Mononuclear cell (primary cell): ENCODE measurements around the gene FOXO1. TPM values are rescaled to one million over a fixed set of nuclear protein-coding genes. Genes with fewer than 3 reads are reported as not detected.

Experiments
- H3K27me3 ChIP-seq: 2 replicates; pipeline ENCODE4 v1.6.0; 2011; ENCODE audit warnings: low read length, control low read depth; ENCODE audit not compliant: insufficient read depth
- H3K4me1 ChIP-seq: 2 replicates; pipeline ENCODE4 v1.5.1; 2011; ENCODE audit warnings: mild to moderate bottlenecking, low read length, control low read depth; ENCODE audit not compliant: insufficient read depth
- H3K4me3 ChIP-seq: 2 replicates; pipeline ENCODE4 v1.5.1; 2011; ENCODE audit warnings: mild to moderate bottlenecking, low read length, moderate library complexity
- H3K9me3 ChIP-seq: 2 replicates; pipeline ENCODE4 v1.5.1; 2011; ENCODE audit warnings: low read depth, mild to moderate bottlenecking, control low read depth, low read length
- total RNA-seq: library from RNA; depleted of rRNA; stranded (reverse); fragments of >200 nt; gene quantifications from one replicate; pipeline ENCODE4 v1.2.3, GENCODE V29; 2012

FOXO1 gene
- total RNA-seq, 1 donor, result 80.6 TPM

DNA sequence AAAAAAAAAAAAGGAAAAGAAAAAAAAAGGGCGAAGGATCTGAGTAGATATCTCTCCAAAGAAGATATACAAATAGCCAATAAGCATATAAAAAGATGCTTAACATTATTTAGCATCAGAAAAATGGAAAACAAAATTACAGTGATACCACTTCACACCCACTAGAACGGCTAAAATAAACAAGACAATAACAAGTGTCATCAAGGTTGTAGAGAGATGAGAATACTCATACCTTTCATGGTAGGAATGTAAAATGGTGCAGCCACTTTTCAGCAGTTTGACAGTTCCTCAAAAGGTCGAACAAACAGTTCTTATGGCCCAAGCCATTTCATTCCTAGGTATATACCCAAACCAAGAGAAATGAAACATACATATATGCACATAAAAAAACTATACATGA, 33.5 kb downstream of the FOXO1 start:
- no peak overlapping the region for H3K4me3 ChIP-seq
- H3K27me3 ChIP-seq, result no peaks in the 10 kb centered on the region
- H3K4me1 ChIP-seq, result peaks cover 38% of the 10 kb centered on the region
- no peaks in the 10 kb centered on the region for H3K9me3 ChIP-seq

DNA sequence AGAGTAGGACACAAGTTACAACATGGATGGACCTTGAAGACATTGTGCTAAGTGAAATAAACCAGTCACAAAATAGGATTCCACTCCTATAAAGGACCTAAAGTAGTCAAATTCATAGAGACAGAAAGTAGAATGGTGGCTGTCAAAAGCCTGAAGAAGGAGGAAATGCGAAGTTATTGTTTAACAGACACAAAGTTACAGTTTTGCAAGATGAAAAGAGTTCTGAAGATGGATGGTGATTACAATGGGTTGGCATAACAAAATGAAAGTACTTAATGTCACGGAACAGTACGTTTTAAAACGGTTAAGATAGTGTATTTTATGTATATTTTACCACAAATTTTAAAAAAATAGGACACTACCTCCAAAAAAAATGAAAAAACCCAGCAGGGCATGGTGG, 34.8 kb downstream of the FOXO1 start:
- Histone ChIP-seq H3K9me3 (no peaks in the 10 kb centered on the region), H3K4me1 (peaks cover 46% of the 10 kb centered on the region), H3K27me3 (no peaks in the 10 kb centered on the region), H3K4me3 (no peak overlapping the region)

DNA sequence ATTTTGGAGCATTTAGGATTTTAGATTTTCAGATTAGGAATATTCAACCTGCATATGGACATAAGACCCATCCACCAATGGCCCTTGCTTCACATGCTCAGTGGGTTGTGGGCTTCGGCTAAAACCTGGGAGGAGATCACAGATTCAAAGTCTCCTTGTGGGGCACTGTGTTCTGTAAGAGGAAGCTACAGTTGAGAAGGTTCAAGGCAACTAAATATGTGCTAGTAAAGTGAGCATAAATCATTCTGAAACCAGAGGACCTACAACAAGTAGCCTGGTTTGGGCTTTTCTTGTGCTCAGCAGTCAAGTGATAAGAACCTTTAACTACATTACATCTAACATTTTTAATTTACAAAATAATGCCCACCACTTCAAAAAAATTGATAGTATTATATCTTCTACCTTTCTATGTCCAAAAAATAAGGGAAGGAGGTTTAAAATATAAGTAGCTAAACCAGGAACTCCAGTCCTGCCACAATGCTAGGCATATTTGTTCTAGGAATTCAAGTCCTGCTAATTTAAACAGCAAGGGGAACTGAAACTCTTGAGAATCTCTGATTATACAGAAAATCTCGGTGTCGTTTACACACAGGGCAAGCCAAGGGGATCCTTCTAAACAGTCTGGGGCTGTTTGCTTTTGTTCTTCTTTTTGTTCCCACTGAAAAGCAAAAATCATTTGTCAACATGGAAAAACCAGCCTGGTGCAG, 36.6 kb downstream of the FOXO1 start:
- H3K4me1 ChIP-seq, result peaks cover 51% of the 10 kb centered on the region
- H3K9me3 ChIP-seq, result no peaks in the 10 kb centered on the region
- no peaks in the 10 kb centered on the region for H3K27me3 ChIP-seq
- H3K4me3 ChIP-seq, result no peak overlapping the region

DNA sequence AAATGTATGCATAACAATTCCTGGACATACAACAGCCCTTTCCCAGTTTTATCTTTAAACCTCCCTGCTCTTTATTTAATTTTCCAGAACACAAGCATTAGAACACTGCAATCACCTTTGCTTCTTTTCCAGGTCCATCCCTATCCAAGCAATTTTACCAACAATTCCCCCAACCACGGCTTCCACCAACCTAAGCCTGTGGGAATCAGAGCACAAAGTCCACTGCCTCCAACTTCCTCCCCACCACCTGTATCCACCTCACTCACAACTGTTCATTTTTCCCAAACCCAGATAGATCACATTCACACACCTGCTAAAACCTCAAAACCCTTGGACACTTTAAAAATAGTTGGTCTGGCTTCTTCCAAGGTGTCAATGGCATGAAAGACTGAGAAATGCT, 39.5 kb downstream of the FOXO1 start:
- Histone ChIP-seq H3K4me1 (peaks cover 68% of the 10 kb centered on the region), H3K9me3 (no peaks in the 10 kb centered on the region), H3K27me3 (no peaks in the 10 kb centered on the region), H3K4me3 (no peak overlapping the region)

DNA sequence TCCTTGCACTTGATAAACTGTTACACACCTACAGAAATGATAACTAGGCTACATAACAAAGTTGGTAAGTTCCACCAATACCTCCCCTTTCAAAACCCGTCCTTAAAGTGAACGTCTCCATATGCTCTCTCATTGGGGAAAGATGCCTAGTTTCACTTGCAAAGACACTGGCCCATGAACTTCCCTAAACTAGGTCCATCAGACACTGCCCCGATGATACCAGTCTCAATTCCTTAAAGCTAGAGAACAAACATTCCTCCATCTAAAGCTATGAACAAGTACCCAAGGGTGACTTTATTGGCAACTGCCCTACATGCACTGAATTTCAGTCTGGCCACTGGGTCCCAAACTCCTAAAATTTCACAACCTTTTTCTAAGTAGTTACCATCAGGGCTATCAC, 39.9 kb downstream of the FOXO1 start:
- no peak overlapping the region for H3K4me3 ChIP-seq

DNA sequence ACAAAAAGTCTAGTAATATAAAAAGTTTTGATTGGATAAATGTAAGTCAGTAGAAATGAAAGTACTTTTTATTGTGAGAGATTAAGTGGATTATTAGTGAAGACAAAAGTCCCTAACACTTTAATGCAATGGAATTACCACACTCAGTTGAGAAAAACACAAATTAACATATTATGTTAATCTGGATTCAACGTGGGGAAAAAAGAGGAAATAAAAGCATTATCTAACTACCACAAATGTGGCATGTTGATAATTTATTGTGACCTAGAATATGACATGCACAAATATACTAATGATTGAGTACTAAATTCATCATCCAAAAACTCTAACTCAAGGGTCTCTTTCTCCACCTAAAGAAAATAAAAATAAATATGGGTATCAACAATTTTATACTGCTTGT, 41.5 kb downstream of the FOXO1 start:
- Histone ChIP-seq H3K9me3 (no peaks in the 10 kb centered on the region), H3K27me3 (no peaks in the 10 kb centered on the region), H3K4me3 (no peak overlapping the region), H3K4me1 (peaks cover 61% of the 10 kb centered on the region)

More for the DNA sequence above, 39.9 kb downstream of the FOXO1 start:
- Histone ChIP-seq H3K27me3 (no peaks in the 10 kb centered on the region), H3K9me3 (no peaks in the 10 kb centered on the region), H3K4me1 (peaks cover 67% of the 10 kb centered on the region)

DNA sequence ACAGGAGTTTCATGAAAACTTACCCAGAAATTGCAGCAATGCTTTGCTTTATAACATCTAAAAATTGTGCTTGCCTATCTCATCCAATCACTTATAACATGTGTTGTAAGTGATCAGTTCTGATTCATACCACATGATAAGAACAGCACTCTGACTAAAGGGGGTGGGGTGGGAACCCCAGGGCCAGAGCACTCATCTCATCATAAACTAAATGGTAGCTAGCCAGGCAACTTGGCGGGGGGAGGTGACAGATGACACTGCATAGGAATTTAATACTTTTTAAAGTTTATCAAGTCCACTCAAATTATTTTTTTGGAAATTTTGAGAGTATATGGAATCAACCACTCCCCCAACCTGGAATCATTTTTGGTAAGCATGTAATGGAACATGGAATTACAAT, 42.1 kb downstream of the FOXO1 start:
- H3K4me1 ChIP-seq, result peaks cover 60% of the 10 kb centered on the region
- no peak overlapping the region for H3K4me3 ChIP-seq
- no peaks in the 10 kb centered on the region for H3K27me3 ChIP-seq
- H3K9me3 ChIP-seq, result no peaks in the 10 kb centered on the region

DNA sequence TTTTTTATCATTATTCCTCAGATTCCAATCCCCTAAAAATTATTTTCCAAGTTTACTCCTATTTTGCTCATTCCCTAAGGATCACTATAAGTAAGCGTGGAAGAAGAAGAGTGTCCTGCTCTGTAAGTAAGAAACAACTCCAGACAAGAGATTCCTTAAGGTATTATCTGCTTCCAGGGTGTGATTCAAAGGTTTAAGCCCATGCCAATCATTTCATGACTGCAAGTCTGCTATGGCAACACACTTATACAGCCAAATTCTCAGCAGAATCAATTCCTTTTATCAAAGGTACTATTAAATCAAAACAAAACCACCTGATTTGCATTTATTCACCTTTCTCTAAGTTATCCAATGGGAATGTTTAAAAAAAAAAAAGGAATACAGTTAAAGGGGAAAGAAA, 43.7 kb downstream of the FOXO1 start:
- peaks cover 69% of the 10 kb centered on the region for H3K4me1 ChIP-seq

DNA sequence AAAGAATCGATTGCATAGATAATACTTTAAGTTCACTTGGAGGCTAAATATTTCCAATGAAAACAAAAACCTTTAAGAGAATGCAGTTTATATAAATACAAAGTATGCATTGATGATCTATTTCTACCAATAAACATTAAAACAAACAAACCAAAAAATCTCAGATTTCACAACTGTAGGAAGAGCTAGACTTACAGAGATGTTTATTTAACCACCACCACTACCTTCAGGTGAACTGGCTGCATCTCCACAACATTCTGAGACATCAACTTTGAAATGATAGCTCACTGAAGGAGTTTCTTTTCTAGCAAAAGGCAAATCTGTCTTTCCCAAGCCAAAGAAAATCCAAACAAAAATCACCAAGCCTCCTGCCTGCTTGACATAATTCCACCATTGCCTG, 44.2 kb downstream of the FOXO1 start:
- no peaks in the 10 kb centered on the region for H3K27me3 ChIP-seq
- no peak overlapping the region for H3K4me3 ChIP-seq
- peaks cover 69% of the 10 kb centered on the region for H3K4me1 ChIP-seq
- no peaks in the 10 kb centered on the region for H3K9me3 ChIP-seq

More for the DNA sequence above, 43.7 kb downstream of the FOXO1 start:
- Histone ChIP-seq H3K27me3 (no peaks in the 10 kb centered on the region), H3K4me3 (no peak overlapping the region), H3K9me3 (no peaks in the 10 kb centered on the region)

DNA sequence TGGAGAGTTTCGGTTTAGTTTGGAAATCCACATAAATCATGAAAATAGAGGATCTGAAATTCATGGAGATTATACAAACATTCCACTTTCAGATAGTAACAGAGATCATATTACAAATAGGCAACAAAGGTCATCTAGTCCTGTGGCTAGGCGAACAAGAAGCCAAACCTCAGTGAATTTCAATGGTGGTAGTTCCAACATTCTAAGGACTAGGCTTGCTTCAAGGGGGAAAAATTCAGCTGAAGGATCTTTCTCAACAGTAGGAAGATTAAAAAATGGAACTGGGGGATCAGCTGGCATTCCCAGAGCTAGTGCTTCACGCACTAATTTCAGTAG, 47.0 kb downstream of the FOXO1 start:
- H3K27me3 ChIP-seq, result no peaks in the 10 kb centered on the region
- no peak overlapping the region for H3K4me3 ChIP-seq
- no peaks in the 10 kb centered on the region for H3K9me3 ChIP-seq
- peaks cover 72% of the 10 kb centered on the region for H3K4me1 ChIP-seq

DNA sequence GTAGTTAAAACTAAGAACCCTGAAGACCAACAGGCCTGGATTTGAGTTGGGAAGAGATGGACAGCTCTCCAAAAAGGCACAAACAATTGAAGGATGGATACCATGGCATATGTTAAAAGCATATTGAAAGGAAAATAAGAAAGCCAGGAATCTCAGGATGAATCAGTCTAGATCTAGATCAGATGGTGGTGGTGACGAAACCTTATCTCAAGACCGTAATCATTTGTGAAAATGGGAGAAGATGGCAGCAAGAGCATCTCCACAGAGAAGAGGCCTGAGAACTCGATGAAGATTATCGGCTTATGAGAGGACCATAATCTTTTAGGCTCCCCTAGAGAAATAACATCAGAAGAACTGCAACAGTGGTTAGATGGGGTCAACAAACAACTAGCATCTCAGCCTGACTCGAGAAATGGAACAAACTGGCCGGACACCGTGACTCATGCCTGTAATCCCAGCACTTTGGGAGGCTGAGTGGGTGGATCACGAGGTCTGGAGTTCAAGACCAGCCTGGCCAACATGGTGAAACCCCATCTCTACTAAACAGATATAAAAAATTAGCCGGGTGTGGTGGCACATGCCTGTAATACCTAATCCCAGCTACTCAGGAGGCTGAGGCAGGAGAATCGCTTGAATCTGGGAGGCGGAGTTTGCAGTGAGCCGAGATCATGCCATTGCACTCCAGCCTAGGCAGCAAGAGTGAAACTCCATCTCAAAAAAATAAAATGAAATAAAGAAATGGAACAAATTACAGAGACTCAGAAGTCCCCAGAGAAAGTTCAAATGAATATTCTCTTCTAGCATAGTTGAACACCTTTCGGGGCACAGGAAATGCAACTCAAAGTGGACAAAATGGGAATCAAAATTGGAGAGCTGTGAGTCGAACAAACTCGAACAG, 47.6 kb downstream of the FOXO1 start:
- H3K9me3 ChIP-seq, result no peaks in the 10 kb centered on the region
- H3K4me3 ChIP-seq, result no peak overlapping the region
- no peaks in the 10 kb centered on the region for H3K27me3 ChIP-seq
- H3K4me1 ChIP-seq, result peaks cover 73% of the 10 kb centered on the region

DNA sequence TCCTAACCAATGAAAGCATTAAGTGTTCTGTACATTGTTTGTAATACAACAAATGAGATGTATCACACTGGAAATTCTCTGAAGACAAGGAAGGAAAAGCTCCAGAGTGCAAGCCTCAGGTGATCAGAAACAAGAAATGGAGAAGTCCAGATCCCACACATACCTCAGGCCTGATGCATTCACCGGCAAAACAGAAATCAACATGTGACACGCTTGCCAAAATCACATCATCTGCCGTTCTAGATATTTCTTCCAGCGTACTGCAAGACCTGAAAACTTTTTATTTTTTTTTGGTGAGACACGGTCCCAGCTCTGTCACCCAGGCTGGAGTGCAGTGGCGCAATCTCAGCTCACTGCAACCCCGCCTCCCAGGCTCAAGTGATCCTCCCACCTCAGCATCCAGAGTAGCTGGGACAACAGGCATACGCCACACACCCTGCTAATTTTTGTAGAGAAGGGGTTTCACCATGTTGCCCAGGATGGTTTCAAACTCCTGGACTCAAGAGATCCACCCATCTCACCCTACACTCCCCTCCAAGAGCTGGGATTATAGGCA, 48.6 kb downstream of the FOXO1 start:
- H3K27me3 ChIP-seq, result no peaks in the 10 kb centered on the region
- no peaks in the 10 kb centered on the region for H3K9me3 ChIP-seq
- no peak overlapping the region for H3K4me3 ChIP-seq
- H3K4me1 ChIP-seq, result peaks cover 78% of the 10 kb centered on the region

DNA sequence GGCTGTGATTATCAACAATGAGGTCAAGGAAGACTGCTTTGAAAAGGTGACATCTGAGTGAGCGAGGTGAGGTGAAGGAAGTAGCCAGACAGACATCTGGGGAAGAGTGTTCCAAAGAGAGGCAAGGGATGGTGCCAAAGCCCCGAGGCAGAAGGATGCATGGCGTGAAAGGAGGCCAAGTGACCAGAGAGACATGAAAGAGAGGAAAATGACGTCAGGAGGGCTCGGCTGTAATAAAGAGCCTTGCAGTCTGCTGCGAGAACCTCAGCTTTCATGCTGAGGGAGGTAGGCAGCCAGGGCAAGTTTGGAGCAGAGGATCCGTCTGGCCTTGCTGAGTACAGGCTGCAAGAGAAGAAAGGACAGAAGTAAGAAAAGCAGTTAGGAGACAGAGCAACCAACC, 50.8 kb downstream of the FOXO1 start:
- Histone ChIP-seq H3K4me3 (no peak overlapping the region), H3K27me3 (no peaks in the 10 kb centered on the region), H3K4me1 (peaks cover 80% of the 10 kb centered on the region), H3K9me3 (no peaks in the 10 kb centered on the region)

DNA sequence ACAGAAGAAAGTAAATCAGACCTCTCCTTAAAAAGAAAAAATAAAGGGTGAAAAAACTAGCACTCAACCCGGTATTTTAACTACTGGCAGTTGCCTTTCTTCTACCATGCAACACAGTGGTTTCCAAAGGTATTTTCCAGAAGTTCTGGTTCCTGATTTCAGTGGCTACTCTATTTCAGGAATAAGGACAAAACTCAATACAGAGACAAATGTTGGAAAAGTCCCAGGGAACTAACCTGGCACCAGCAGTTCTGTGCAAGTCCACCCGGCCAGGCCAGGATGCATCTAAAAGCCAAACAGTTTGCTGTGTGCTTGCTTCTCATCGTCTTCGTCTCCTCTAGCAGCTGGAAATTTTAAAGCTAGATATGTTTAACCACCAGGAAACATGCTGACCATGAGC, 52.5 kb downstream of the FOXO1 start:
- H3K27me3 ChIP-seq, result no peaks in the 10 kb centered on the region
- H3K9me3 ChIP-seq, result no peaks in the 10 kb centered on the region
- no peak overlapping the region for H3K4me3 ChIP-seq
- peaks cover 65% of the 10 kb centered on the region for H3K4me1 ChIP-seq

DNA sequence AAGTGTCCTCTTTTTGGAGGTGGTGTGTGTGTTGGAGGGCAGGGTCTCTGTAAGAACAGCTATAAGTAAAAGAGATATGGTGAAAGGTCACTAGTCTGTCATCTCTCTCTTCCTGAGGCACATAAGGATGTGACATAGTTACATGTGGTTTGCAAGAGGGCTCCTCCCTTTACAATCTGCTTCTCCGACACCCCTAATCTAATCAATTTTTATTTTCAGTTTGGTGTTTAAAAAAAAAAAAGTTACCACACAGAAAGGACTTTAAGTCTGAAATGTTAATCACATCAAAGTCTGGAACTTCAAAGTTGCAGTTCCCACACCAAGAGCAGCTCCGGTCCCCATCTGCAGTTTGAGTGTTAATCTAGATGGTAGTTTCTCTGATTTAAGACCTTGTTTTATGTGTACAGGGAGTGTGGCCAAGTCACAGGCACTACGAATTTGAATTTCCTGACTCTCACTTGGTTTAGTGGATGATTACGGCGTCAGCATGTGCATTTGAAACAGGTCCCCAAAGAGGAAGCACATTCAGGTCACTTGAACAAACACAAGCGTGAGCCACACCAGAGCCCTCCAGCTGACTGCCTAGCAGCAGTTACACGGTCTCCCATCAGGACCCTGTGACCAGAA, 53.1 kb downstream of the FOXO1 start:
- no peak overlapping the region for H3K4me3 ChIP-seq
- H3K9me3 ChIP-seq, result no peaks in the 10 kb centered on the region
- H3K4me1 ChIP-seq, result peaks cover 60% of the 10 kb centered on the region
- H3K27me3 ChIP-seq, result no peaks in the 10 kb centered on the region
